DMS53 treated with DMSO at 0.1 percent for 48 hours (cell line): ENCODE data around the gene TCAP.

Source experiments
- DNase-seq: peaks from one replicate; lab custom pipeline; 2025; ENCODE audit not compliant: unreplicated experiment; lab: John Stamatoyannopoulos, UW

The TCAP gene

GRCh38 chr17:39628655-39629493, 36.3 kb upstream of the TCAP start:
- no peak for DNase-seq

DNA sequence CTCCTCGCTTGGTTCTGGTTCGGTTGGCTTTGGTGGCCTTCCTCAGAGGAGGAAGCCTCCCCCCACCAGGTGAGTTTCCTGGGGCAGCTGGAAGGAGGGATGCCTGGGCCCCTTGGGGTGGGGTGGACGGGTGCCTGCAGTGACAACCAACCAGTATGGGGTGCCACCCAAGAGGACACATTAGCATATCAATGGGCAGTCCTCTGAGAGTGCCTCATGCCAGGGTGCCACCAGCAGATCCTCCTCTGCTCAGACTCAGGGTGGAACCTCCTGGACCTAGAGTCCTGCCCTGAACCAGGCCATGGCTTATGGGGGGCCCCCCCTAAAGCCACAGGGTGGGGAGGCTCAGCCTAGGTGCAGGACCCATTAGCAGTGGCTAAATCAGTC, 35.7 kb upstream of the TCAP start:
- no peak for DNase-seq

- DNase-seq: no peak
Observed at GRCh38 chr17:39629898-39630297, 35.3 kb upstream of the TCAP start.

- DNase-seq: no peak
Observed at GRCh38 chr17:39631403-39631802, 33.7 kb upstream of the TCAP start.

- DNase-seq: no peak
Observed at GRCh38 chr17:39632153-39632941, 32.8 kb upstream of the TCAP start.

- DNase-seq: no peak
Observed at GRCh38 chr17:39633570-39634183, 31.5 kb upstream of the TCAP start.

- DNase-seq: peak; percentile 47
Observed at GRCh38 chr17:39634384-39634871, 30.7 kb upstream of the TCAP start.

DNA sequence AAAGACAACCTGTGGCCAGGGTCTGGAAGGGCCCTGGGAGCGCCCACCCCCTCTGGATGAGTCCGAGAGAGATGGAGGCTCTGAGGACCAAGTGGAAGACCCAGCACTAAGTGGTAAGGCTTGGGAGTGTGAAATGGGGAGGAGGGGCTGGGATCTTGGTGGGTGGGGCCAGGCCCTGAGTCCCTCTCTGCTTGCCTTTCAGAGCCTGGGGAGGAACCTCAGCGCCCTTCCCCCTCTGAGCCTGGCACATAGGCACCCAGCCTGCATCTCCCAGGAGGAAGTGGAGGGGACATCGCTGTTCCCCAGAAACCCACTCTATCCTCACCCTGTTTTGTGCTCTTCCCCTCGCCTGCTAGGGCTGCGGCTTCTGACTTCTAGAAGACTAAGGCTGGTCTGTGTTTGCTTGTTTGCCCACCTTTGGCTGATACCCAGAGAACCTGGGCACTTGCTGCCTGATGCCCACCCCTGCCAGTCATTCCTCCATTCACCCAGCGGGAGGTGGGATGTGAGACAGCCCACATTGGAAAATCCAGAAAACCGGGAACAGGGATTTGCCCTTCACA, 29.5 kb upstream of the TCAP start:
- DNase-seq: no peak

DNA sequence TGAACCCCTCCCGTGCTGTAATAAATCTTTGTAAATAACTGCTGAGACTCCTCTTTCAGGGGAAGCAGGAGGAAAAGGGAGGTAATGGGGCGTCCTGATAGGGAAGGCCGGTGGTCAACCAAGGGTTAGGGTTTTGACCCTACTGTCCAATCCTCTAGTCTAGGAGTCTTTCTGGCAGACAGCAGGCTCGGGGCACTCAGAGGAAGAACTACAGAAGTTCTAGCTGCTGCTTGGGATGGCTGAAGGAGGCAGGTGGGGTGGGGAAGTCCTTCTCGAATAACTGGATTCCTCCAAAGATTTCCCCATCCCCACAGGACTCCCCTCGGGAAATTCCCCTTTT, 28.6 kb upstream of the TCAP start:
- DNase-seq: no peak

DNA sequence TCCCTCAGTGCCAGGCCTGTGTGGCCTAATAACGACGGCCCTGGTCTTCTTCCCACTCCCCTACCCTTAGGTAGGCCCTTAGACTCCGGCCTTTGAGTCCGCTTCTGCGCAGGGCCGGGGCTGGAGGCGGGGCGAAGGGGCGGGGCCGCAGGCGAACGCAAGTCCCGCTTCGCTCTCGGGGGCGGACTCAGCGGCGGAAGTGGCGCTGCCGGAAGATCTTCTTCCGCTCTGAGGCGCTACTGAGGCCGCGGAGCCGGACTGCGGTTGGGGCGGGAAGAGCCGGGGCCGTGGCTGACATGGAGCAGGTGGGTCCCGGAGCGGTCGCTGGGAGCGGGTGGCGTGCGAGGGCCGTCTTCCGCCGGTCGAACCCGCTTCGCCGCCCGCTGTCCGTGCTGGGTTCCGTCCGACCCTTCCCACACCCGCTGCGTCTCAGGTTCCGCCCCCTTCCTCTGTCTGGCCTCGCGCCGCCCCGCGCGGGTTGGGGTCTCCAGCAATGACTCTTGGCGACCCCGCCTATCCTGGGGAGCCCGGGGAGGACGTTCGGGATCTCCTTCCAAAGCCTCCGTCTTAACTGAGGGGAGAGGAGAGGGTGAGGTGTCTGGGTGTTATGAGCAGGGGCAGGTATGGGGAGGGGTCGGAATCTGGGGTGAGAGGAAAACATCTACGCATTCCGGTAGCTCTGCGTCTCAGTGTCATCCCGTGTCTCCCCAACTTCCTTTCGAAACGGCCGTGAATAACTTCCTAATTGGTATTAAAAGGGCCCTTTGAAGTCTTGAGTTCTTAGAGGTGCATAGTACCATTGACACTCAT, 28.0 kb upstream of the TCAP start, which contains the start of gene STARD3:
Gene STARD3, plus strand, starts transcription at position 218 of the 810 bp plus-strand sequence. CDS start 16,388 bp downstream, outside the sequence.
- DNase-seq: peak; percentile 57

DNA sequence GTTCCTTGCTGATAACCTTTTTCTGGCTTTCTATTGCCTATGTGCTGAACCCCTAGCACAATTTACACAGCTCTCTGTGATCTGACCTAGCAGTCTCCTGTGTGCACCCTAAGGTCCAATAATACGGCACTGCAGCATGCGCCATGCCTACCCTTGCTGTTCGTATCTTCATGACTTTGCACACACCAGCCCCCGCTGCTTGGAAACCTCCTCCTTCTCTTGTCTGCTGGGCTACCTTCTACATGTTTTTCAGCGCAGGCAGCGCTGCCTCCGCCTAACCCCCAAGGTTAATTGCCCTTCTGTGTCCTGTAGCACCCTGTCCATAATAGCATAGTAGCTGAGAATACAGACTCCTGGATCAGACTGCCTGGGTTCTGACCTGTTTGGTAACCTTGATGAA, 26.8 kb upstream of the TCAP start:
- DNase-seq: no peak

GRCh38 chr17:39639043-39639442, 26.1 kb upstream of the TCAP start:
- DNase-seq: no peak

DNA sequence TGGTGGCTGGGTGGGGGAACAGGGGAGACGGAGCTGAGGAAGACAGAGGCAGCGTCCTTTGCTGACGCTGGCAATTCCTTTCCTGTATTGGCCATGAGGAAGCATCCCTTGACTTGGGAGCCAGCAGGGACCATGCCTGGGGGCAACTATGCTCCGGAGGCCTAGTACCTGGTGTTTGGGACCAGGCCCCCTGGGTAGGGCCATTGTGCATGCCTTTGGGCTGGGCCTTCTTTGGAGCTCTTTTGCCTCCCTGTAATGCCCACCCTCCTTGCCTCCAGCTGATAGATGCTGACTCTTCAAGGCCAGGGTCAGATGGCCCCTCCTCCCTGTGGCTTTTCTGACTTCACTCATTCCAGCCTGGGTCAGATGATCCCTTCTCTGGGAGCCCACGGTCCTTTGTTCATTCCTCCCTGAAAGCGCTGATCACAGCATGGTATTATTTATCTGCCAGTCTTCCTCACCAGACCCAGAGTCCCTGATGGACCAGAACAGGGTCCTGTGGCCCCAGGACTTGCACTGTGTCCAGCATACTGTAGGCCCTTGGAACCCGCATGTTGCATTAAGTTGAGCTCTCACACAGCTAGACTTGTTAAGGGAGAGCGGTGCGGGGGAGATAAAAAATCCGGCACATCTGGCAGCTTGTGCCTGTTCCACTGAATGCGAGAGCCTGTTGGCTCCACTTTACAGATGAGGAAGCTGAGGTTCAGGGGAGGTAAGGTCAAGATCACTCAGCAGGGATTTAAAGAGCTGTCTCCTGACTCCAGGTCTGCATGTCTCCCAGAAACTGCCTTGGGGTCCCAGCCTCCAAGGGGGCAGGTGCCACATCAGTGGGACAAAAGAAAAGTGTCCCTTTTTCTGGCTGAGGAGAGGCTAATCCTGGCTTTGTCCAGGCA, 25.3 kb upstream of the TCAP start:
- DNase-seq: no peak

DNA sequence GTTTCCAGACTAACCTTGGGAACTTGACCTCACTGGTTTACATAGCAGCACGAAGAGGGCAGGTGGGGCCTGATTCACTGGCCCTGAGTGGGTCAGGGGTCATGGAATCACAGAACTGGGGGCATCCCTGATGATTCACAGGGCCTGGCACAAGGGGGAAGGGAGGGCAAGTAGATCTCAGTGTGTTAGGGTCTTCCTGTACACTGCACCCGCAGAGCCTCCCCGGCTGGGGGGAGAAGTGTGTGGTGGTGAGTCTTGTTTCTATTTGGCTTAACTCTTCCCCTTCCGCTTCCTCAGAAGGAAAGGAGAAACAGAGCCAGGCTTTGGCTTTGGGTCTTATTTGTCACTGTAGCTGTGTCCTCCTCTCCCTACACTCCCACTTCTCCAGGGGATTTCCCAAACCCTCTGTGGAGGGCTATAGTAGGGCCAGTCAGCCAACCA, 24.5 kb upstream of the TCAP start:
- DNase-seq: no peak

GRCh38 chr17:39641097-39641496, 24.1 kb upstream of the TCAP start:
- DNase-seq: no peak

DNA sequence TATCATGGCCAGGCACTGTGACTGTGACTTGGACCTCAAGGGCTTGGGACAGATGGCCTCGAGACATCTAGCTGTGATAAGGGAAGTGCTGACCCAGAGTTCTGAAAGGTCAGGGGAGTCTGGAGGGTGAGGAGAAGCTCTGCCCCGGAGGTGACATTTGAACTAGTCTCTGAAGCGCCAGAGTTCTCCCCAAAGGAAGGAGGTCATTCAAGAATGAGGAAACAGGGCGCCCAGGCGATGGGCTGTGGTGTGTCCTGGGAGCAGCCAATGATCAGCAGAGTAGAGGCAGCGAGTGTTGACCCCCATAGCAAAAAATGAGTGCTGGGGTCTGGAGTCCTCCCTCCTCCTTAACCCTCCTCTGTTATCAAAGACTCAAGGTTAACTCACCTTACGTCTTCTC, 23.3 kb upstream of the TCAP start:
- DNase-seq: no peak

DNA sequence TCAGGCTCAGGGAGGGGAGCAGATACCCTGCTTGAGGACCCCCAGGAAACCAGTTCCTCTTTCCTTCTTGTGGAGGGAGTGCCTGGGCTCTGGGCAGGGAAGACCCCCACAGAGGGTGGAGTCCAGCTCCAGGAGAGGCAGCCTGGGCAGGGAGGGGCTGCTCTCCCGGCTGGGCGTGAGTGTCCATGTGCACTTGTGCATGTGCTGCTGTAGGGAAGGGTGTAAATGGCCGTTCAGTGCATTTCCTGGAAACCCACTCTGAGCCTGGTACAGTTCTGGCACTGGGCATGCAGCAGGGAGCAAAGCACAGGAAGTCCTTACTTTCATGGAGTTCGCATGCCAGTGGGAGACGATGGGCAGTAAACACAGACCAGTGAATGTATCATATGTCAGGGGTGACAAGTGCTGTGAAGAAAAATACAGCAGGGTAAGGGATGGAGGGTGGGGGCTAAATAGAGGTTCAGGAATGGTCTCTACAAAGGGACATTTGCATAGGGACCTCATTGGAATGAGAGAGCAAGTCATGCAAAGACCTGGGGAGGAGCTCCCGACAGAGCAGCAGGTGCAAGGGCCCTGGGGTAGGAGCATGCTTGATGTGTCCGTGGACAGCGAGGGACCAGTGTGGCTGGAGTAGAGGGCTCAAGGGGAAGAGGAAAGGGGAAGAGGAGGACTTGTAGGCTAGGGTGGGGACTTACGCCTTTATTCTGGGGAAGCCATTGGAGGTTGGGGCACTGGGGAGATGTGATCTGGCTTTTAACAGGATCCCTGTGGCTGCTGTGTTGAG, 22.7 kb upstream of the TCAP start:
- DNase-seq: no peak

GRCh38 chr17:39643271-39643670, 21.9 kb upstream of the TCAP start:
- DNase-seq: no peak

GRCh38 chr17:39647256-39647655, 17.9 kb upstream of the TCAP start:
- no peak for DNase-seq
